Upper lobe of left lung (tissue), 6 donors: ENCODE data around the gene TP53I13. TPM values are rescaled to one million over a fixed set of nuclear protein-coding genes. Genes with fewer than 3 reads are reported as not detected.

ENCODE experiments used
- ATAC-seq, 2 donors: fragments of 200-7000 bp; cut with Tn5 transposase; one replicate each; pipeline ENCODE4 v1.9.1; 2022; ENCODE audit warnings: mild to moderate bottlenecking in 2 of 2, moderate library complexity in 2 of 2; ENCODE audit not compliant: low FRiP score in 2 of 2
- DNase-seq, 2 donors: peaks; one replicate each; pipeline ENCODE4 v3.0.0-alpha.2; 2019 to 2020
- H3K27ac ChIP-seq, 4 donors: fragments of 200-600 bp; sonication (generic); one replicate each; pipeline ENCODE4 v1.5.1; 2016 to 2019
- H3K27me3 ChIP-seq, 4 donors: fragments of 200-600 bp; sonication (generic); one replicate each; pipeline ENCODE4 v1.5.1; 2017 to 2019
- H3K36me3 ChIP-seq, 4 donors: fragments of 200-600 bp; sonication (generic); one replicate each; pipeline ENCODE4 v1.5.1; 2016 to 2019
- H3K4me1 ChIP-seq, 4 donors: fragments of 200-600 bp; sonication (generic); one replicate each; pipeline ENCODE4 v1.5.1; 2018 to 2019
- H3K4me3 ChIP-seq, 4 donors: fragments of 200-600 bp; sonication (generic); one replicate each; pipeline ENCODE4 v1.5.1; 2017 to 2019; ENCODE audit warnings: mild to moderate bottlenecking in 2 of 4, moderate library complexity in 1 of 4
- H3K9me3 ChIP-seq, 4 donors: fragments of 200-600 bp; sonication (generic); one replicate each; pipeline ENCODE4 v1.5.1; 2018 to 2019
- CTCF ChIP-seq, 6 experiments: fragments of 450-650 bp in 4 of 6; fragments of 200-600 bp in 2 of 6; sonication (generic) in 2 of 6; IDR thresholded peaks; one replicate each; pipeline ENCODE4 v1.5.1; 2016 to 2019; ENCODE audit warnings: antibody characterized with exemption in 6 of 6
- EP300 ChIP-seq, 4 donors: sonication (generic); formaldehyde crosslinking; IDR thresholded peaks; one replicate each; pipeline ENCODE4 v1.5.1; 2017; ENCODE audit warnings: antibody characterized with exemption in 4 of 4, control low read depth in 2 of 4
- POLR2A ChIP-seq, 4 donors: fragments of 450-650 bp; IDR thresholded peaks; one replicate each; pipeline ENCODE4 v1.5.1; 2016 to 2017; ENCODE audit warnings: antibody characterized with exemption in 4 of 4, mild to moderate bottlenecking in 2 of 4
- POLR2AphosphoS5 ChIP-seq, 2 donors: sonication (generic); formaldehyde crosslinking; IDR thresholded peaks; one replicate each; pipeline ENCODE4 v1.5.1; 2017; ENCODE audit warnings: antibody characterized with exemption in 2 of 2
- WGBS, 2 donors: methylation state at CpG; one replicate each; pipeline ENCODE4 v1.1.5; 2017 to 2018; 5-methylcytosine and 5-hydroxymethylcytosine counted together
- total RNA-seq, 6 donors: library from RNA; depleted of rRNA in 4 of 6; stranded (reverse); fragments of >200 nt in 4 of 6; gene quantifications; one replicate each; pipeline versions ENCODE4 v1.1.0 to v1.2.1, GENCODE V29; 2016 to 2021
- donor health status: DM: no; HTN: no; CAD: no; lungs with moderate emphysema.
- donor health status: DM: no; HTN: yes; CAD: no; lungs with severe emphysema.

Gene TP53I13
- total RNA-seq, 6 donors from 2014 or later = 57.3 to 178 (median 75.4) TPM

DNA sequence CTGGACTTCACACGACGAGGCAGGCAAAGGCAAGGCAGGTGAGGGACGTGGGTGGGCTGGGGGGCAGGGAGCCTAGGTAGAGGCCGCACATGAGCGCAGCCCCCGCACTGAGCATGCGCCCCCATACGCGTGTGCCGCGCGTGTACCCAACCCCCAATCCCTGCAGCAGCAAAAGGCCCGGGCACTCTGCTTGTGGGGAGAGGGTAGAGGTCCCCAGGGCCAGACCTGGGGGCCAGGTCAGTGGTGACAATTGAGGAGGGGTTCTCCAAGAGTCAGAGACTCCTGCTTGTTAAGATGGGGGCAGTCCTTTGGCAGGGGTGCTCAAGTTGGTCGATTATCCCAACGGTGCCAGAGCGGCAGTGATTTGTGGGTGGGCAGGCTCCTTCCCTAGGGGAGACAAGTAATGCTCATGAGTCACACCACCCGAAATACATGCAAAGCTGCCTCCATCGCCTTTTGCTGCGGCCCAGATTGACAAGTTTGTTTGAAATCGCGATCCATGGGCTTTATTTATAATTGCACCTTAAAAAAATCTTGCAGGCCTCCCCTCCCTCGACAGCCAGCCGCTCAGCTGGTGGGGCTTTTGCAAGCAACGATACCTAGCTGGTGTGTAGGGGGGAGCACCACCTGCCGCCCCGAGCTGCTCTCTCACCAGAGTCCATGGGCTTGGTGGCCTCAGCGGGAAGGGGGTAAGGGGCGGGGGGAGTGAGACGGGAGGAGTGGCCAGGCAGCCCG, 22.1 kb downstream of the TP53I13 start:
- H3K4me1 ChIP-seq = peaks cover 68 to 74% (median 70%) of the 10 kb centered on the region in 4 donors
- H3K9me3 ChIP-seq = no peaks in the 10 kb centered on the region
- TF ChIP-seq POLR2AphosphoS5 (IDR thresholded peaks at IDR 0.05) (no peak), CTCF (IDR thresholded peaks at IDR 0.05) (no peak), EP300 (IDR thresholded peaks at IDR 0.05) (no peak), POLR2A (IDR thresholded peaks at IDR 0.05) (no peak)
- peak overlapping the region; percentile 74 to 87 (median 84) for H3K27ac ChIP-seq
- ATAC-seq (peak in 1 of 2 donors; percentile 0), DNase-seq (no peak)
- peak overlapping the region in 3 of 4 donors; percentile 24 to 95 (median 83) for H3K4me3 ChIP-seq
- WGBS, 2 donors = 25 to 41% methylated on average over 15 to 29 of the region's 30 CpGs
- H3K36me3 ChIP-seq = no peaks in the 10 kb centered on the region
- H3K27me3 ChIP-seq = peaks cover 0 to 3% (median 0%) of the 10 kb centered on the region in 4 donors

GRCh38 chr17:29591146-29591736, 22.7 kb downstream of the TP53I13 start:
- WGBS, 2 donors = 4 to 10% methylated on average over 14 to 31 of the region's 31 CpGs
- no peak for TF ChIP-seq CTCF (IDR thresholded peaks at IDR 0.05)
- no peaks in the 10 kb centered on the region for H3K36me3 ChIP-seq
- no peaks in the 10 kb centered on the region for H3K9me3 ChIP-seq
- H3K27ac ChIP-seq = peak overlapping the region; percentile 74 to 87 (median 84)
- ATAC-seq (peak in 1 of 2 donors; percentile 52), DNase-seq (peak in 1 of 2 donors; percentile 87)
- H3K27me3 ChIP-seq = peaks cover 0 to 3% (median 0%) of the 10 kb centered on the region in 4 donors
- peak overlapping the region in 3 of 4 donors; percentile 24 to 76 (median 75) for H3K4me3 ChIP-seq
- H3K4me1 ChIP-seq = peaks cover 63 to 74% (median 68%) of the 10 kb centered on the region in 4 donors

- 10 to 14% methylated on average over 10 to 25 of the region's 25 CpGs for WGBS, 2 donors
- ATAC-seq (peak; percentile 86 to 90), DNase-seq (peak; percentile 91 to 97)
- Histone ChIP-seq H3K9me3 (no peaks in the 10 kb centered on the region), H3K4me3 (peak overlapping the region in 3 of 4 donors; percentile 75 to 83 (median 76)), H3K27me3 (peaks cover 0 to 3% (median 0%) of the 10 kb centered on the region in 4 donors), H3K4me1 (peaks cover 56 to 67% (median 61%) of the 10 kb centered on the region in 4 donors), H3K36me3 (no peaks in the 10 kb centered on the region), H3K27ac (peak overlapping the region; percentile 74 to 87 (median 84))
- TF ChIP-seq CTCF (IDR thresholded peaks at IDR 0.05) (peak; percentile 91 to 98 (median 96)), POLR2AphosphoS5 (IDR thresholded peaks at IDR 0.05) (peak in 1 of 2 donors; percentile 8), POLR2A (IDR thresholded peaks at IDR 0.05) (no peak), EP300 (IDR thresholded peaks at IDR 0.05) (no peak)
These were observed 23.5 kb downstream of the TP53I13 start for GRCh38 chr17:29591737-29592608.

- 1% methylated on average over 48 of the region's 96 CpGs; no CpG with 5 or more reads in 1 of the 2 donors for WGBS, 2 donors
- DNase-seq (peak in 1 of 2 donors; percentile 86), ATAC-seq (no peak)
- Histone ChIP-seq H3K27ac (peak within 1 kb of the TSS; percentile 74 to 87 (median 84)), H3K27me3 (peaks cover 0 to 3% (median 0%) of the 10 kb centered on the region in 4 donors), H3K4me1 (peaks cover 46 to 57% (median 52%) of the 10 kb centered on the region in 4 donors), H3K36me3 (no peaks in the 10 kb centered on the region), H3K9me3 (no peaks in the 10 kb centered on the region), H3K4me3 (peak within 1 kb of the TSS; percentile 50 to 83 (median 76))
- TF ChIP-seq CTCF (IDR thresholded peaks at IDR 0.05) (peak in 1 of 6 experiments; percentile 12), POLR2AphosphoS5 (IDR thresholded peaks at IDR 0.05) (no peak), EP300 (IDR thresholded peaks at IDR 0.05) (no peak), POLR2A (IDR thresholded peaks at IDR 0.05) (no peak)
These were observed 24.5 kb downstream of the TP53I13 start, which contains the start of gene ANKRD13B for GRCh38 chr17:29592850-29593551. Gene ANKRD13B (plus strand): TSS chr17:29593132. CDS start chr17:29593622, 490 bp downstream.
